HUES6 (cell line): ENCODE data around the gene FAM3D.

Experiments
- H3K27ac ChIP-seq: 2 replicates; pipeline ENCODE4 v1.7.0; 2013; ENCODE audit warnings: low read depth, mild to moderate bottlenecking, low read length, inconsistent platforms
- H3K27me3 ChIP-seq: 2 replicates; pipeline ENCODE4 v1.6.1; 2013; ENCODE audit warnings: low read length; ENCODE audit not compliant: control insufficient read depth, insufficient read depth
- H3K36me3 ChIP-seq: 2 replicates; pipeline ENCODE4 v1.6.1; 2013; ENCODE audit warnings: low read length; ENCODE audit not compliant: control insufficient read depth, insufficient read depth
- H3K4me1 ChIP-seq: 2 replicates; pipeline ENCODE4 v1.6.1; 2013; ENCODE audit warnings: low read length; ENCODE audit not compliant: control insufficient read depth, insufficient read depth
- H3K4me3 ChIP-seq: 2 replicates; pipeline ENCODE4 v1.5.1; 2013; ENCODE audit warnings: low read depth, low read length
- H3K9ac ChIP-seq: one replicate; pipeline ENCODE4 v1.6.1; 2013; ENCODE audit warnings: mild to moderate bottlenecking, low read length
- H3K9me3 ChIP-seq: 2 replicates; pipeline ENCODE4 v1.6.1; 2013; ENCODE audit warnings: low read depth, low read length; ENCODE audit not compliant: control insufficient read depth, insufficient read depth

Gene FAM3D

GRCh38 chr3:58625196-58625824 lies 41.3 kb downstream of the FAM3D start:
- Histone ChIP-seq H3K27me3 (no peaks in the 10 kb centered on the region), H3K4me1 (peaks cover 5% of the 10 kb centered on the region; the same call in 1 of the 2 replicates), H3K9ac (no peak overlapping the region), H3K4me3 (no peak overlapping the region), H3K9me3 (no peaks in the 10 kb centered on the region), H3K36me3 (no peaks in the 10 kb centered on the region), H3K27ac (no peak overlapping the region)

DNA sequence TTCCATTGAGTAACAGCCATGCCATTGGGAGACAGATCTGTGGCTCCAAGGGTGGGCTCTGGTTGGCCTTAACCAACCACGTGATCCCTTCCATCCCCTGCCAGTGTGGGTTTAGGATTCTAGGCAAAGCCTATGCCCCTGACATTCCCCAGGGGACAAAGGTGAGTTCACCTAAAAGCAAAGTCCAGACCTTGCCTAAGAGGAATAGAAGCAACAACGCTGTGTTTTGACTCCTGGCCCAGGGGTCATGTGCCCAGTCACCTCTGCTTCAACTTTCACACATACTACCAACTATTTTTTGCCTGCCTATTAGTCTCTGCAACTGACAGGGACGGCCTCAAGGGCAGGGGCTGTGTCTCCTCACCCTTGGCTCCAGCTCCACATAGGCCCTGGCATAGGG lies 42.0 kb downstream of the FAM3D start:
- Histone ChIP-seq H3K27ac (no peak overlapping the region), H3K27me3 (no peaks in the 10 kb centered on the region), H3K4me3 (no peak overlapping the region), H3K9me3 (no peaks in the 10 kb centered on the region), H3K36me3 (no peaks in the 10 kb centered on the region), H3K9ac (no peak overlapping the region), H3K4me1 (no peaks in the 10 kb centered on the region; the same call in 1 of the 2 replicates)

DNA sequence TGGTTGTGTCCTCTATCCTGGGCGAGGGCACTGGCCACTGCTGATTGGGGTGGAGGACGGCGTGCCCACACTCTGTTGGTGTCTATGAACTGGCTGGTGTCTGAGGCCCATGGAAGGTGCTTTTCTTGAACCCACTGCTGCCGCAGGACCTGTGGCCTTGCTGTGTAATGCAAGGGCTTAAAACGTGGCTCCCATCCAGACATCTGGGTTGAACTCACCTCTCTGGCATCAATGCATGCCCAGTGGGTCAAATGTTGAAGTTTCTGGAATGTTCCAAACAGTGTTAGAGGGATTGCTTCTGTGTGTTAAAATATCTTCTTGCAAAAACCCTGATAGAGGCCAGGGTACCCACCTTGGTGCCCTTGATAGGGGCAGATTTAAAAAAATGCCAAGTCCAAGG lies 42.6 kb downstream of the FAM3D start:
- H3K9ac ChIP-seq = no peak overlapping the region
- no peaks in the 10 kb centered on the region for H3K27me3 ChIP-seq
- no peaks in the 10 kb centered on the region for H3K9me3 ChIP-seq
- no peak overlapping the region for H3K4me3 ChIP-seq
- H3K27ac ChIP-seq = no peak overlapping the region
- H3K4me1 ChIP-seq = no peaks in the 10 kb centered on the region; the same call in 1 of the 2 replicates
- H3K36me3 ChIP-seq = no peaks in the 10 kb centered on the region

- Histone ChIP-seq H3K36me3 (no peaks in the 10 kb centered on the region), H3K9me3 (no peaks in the 10 kb centered on the region), H3K27me3 (no peaks in the 10 kb centered on the region), H3K9ac (no peak overlapping the region), H3K27ac (no peak overlapping the region), H3K4me3 (no peak overlapping the region), H3K4me1 (no peaks in the 10 kb centered on the region; the same call in 1 of the 2 replicates)
These were observed 43.1 kb downstream of the FAM3D start for GRCh38 chr3:58623478-58623877.

- Histone ChIP-seq H3K4me3 (no peak overlapping the region), H3K27ac (no peak overlapping the region), H3K36me3 (no peaks in the 10 kb centered on the region), H3K4me1 (no peaks in the 10 kb centered on the region; the same call in 1 of the 2 replicates), H3K9me3 (no peaks in the 10 kb centered on the region), H3K27me3 (no peaks in the 10 kb centered on the region), H3K9ac (no peak overlapping the region)
These were observed 43.7 kb downstream of the FAM3D start for GRCh38 chr3:58622892-58623291.

DNA sequence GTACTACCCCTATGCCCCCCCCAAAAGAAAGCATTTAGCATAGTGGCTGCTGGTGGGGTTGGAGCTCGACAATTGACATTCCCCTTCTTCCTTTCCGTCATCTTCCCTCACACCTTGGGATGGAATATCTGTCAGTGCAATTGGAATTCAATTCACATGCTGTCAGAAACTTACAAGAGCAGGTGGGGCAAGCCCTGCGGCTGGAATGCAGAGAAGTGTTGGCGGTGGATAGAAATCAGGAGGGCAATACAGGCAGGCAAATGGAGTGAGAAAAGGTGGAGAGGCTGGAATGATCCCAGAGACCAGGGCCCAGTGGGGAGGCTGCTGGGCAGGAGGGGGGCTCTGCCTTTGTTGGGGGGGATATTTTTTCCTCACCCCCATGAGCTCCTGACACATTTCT lies 44.1 kb downstream of the FAM3D start:
- H3K4me3 ChIP-seq = no peak overlapping the region
- no peaks in the 10 kb centered on the region for H3K36me3 ChIP-seq
- no peaks in the 10 kb centered on the region for H3K27me3 ChIP-seq
- H3K9me3 ChIP-seq = no peaks in the 10 kb centered on the region
- H3K4me1 ChIP-seq = peaks cover 4% of the 10 kb centered on the region
- H3K27ac ChIP-seq = no peak overlapping the region
- no peak overlapping the region for H3K9ac ChIP-seq

GRCh38 chr3:58621086-58621830 lies 45.3 kb downstream of the FAM3D start:
- Histone ChIP-seq H3K27me3 (no peaks in the 10 kb centered on the region), H3K4me1 (peaks cover 9% of the 10 kb centered on the region), H3K4me3 (no peak overlapping the region), H3K9ac (no peak overlapping the region), H3K27ac (no peak overlapping the region), H3K9me3 (no peaks in the 10 kb centered on the region), H3K36me3 (no peaks in the 10 kb centered on the region)

DNA sequence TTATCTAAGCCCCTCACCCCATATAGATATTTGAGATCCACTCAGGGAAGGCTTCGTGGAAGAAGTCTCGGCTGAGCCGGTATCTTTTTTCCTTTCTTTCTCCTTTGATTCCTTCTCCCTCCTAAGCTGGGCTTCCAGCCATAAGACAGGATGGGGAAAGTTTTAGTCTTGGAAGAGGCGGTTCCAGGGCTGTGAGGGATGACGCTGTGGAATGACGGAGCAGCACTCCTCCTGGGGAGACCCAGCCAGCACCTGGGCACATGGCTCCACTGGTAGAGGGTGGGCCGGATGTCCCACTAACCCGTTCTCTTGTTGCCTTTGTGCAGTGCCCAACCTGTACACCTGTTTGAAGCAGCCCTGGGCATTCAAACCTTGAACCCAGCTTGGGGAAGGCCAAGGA lies 46.2 kb downstream of the FAM3D start:
- Histone ChIP-seq H3K27me3 (no peaks in the 10 kb centered on the region), H3K27ac (no peak overlapping the region), H3K36me3 (no peaks in the 10 kb centered on the region), H3K9ac (no peak overlapping the region), H3K9me3 (no peaks in the 10 kb centered on the region), H3K4me3 (no peak overlapping the region), H3K4me1 (peaks cover 9% of the 10 kb centered on the region)

GRCh38 chr3:58617338-58617761 lies 49.2 kb downstream of the FAM3D start:
- H3K9ac ChIP-seq = no peak overlapping the region
- no peaks in the 10 kb centered on the region for H3K27me3 ChIP-seq
- no peaks in the 10 kb centered on the region for H3K36me3 ChIP-seq
- no peaks in the 10 kb centered on the region for H3K9me3 ChIP-seq
- H3K27ac ChIP-seq = no peak overlapping the region
- peaks cover 9% of the 10 kb centered on the region for H3K4me1 ChIP-seq
- no peak overlapping the region for H3K4me3 ChIP-seq

DNA sequence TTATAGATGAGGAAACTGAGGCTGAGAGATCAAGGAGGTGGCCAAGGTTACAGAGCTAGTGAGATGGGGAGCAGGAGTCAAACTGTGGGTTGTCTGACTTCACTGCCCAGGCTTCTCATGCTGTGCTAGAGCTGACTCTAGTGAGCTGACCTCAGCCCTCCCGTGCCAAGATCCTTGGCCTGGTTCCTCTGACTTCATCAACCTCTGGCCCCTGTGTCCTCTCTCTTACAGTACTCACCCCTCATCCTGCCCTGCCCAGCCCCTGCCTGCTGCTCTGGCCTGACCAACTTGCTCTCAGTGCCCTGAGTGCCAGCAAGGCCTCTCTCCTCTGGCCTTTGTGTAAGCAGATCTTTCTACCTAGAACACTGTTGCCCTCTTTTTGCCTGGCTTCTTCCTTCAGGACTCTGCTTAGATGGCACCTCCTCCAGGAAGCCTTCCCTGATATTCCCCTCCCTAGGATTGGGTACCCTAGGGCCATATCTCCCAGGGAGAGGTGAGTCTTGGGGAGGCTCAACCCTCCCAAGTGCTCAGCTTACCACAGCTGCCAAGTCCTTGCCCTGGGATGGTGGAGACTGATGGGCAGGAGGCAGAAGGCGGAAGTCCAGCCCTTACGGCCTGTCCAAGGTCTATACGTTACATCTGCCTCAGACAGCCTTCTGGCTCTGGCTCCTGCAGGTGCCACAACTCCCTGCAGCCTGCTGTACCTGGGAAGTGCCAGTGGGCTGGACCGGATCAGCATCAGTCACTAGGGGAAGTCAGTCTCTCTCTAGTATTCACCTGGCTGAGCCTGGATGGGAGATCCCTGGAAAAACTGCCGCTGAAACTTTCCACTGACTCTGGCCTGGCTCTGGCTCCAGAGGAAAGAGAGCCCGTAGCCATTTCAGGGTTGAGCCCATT lies 53.1 kb downstream of the FAM3D start:
- H3K36me3 ChIP-seq = no peaks in the 10 kb centered on the region
- no peak overlapping the region for H3K27ac ChIP-seq
- no peak overlapping the region for H3K9ac ChIP-seq
- no peak overlapping the region for H3K4me3 ChIP-seq
- H3K9me3 ChIP-seq = no peaks in the 10 kb centered on the region
- no peaks in the 10 kb centered on the region for H3K27me3 ChIP-seq
- peaks cover 9% of the 10 kb centered on the region for H3K4me1 ChIP-seq

GRCh38 chr3:58612830-58613229 lies 53.7 kb downstream of the FAM3D start:
- Histone ChIP-seq H3K4me3 (no peak overlapping the region), H3K27ac (no peak overlapping the region), H3K4me1 (peaks cover 9% of the 10 kb centered on the region), H3K36me3 (no peaks in the 10 kb centered on the region), H3K27me3 (no peaks in the 10 kb centered on the region), H3K9ac (no peak overlapping the region), H3K9me3 (no peaks in the 10 kb centered on the region)
